Measurements from ENCODE around the gene SMCO1.
"Not testable (repeated sequence)": the region's sequence is repeated elsewhere in the genome, so short reads cannot be mapped to it uniquely, and the experiment has no call there.

SMCO1 gene

GRCh38 chr3:196486263-196486662 is 28.9 kb downstream of the SMCO1 start:
- DNase-seq: peak; percentile 24 to 25

DNA sequence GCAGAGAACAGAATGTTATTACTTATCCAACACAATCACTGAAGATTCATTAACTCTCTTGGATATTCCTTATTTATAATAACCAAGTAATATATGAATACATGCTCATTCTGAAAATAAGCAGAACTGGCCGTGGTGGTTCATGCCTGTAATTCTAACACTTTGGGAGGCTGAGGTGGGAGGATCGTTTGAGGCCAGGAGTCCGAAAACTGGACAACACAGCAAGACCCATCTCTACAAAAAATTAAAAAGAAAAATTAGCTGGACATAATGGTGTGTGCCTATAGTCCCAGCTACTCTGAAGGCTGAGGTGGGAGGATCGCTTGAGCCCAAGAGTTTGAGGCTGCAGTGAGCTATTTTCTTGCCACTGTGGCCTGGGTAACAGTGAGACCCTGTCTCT is 37.5 kb downstream of the SMCO1 start:
- DNase-seq: no peak

DNA sequence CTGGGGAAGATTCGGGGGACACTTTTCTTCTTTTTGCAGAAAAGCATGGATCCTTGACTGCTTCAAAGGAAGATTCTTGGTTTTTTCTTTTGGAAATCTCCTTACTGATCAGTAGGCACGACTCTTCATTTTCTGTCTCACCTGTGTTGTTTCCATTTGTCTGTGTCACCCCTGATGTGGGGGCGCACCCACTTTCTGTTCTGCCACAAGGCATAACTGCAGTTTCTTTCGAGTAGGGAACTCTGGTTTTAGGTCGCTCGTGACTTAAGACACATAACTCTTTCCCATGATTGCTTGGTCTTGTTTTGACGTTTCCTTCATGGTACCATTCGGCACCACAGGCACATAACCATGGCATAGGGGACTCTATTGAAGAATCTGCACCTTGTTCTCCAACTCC is 42.9 kb downstream of the SMCO1 start:
- DNase-seq: no peak

- DNase-seq: no peak
Observed at GRCh38 chr3:196471551-196471950, 43.6 kb downstream of the SMCO1 start.

- not testable (repeated sequence) for DNase-seq
Observed at GRCh38 chr3:196470182-196470581, 45.0 kb downstream of the SMCO1 start.

DNA sequence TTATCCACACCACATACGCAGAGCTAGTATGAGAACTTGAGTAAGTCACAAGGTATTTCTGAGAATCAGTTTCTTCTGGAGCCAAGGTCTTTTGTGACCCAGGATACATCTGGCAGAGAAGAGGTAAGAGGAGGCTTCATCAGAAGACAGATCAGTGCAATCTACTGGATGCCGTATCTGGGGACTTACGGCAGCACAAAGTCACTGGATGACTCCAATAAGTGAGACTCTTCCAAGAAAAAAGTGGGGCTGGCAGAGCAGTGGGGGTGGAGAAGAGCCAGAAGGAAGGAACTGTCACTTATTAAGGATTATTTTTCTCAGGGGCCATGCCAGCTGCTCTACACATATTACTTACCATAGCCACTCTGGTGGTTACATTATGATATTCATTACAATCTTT is 51.3 kb downstream of the SMCO1 start:
- DNase-seq: no peak

DNA sequence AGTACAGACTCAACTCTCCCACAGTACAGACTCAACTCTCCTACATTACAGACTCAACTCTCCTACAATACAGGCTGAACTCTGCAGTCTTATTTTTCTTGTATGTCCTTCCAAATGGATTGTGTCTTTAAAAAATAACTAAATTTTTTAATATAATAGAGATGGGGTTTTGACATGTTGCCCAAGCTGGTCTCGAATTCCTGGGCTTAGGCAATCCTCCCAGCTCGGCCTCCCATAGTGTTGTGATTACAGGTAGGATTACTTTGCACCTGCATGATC is 51.7 kb downstream of the SMCO1 start:
- no peak for DNase-seq

GRCh38 chr3:196462680-196463477 is 52.3 kb downstream of the SMCO1 start:
- DNase-seq: not testable (repeated sequence)

DNA sequence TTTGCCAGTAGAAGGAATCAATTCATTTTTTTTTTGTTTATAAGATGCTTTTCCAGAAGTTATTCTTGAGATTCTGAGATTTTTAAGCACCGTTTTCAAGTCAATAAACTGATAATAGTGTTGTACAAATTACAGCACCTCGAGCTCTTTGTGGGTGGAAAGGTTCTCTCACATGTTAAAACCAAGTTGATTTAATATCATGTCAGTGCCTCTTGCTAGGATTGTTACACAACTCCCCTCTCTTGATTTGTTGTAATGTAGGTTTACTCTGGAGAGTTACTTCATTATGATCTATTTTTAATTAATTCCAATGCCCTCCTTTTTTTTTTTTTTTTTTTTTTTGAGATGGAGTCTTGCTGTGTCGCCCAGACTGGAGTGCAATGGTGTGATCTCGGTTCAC is 57.1 kb downstream of the SMCO1 start:
- DNase-seq: no peak

GRCh38 chr3:196457470-196457869 is 57.7 kb downstream of the SMCO1 start:
- not testable (repeated sequence) for DNase-seq

Measured in stimulated activated CD4-positive, alpha-beta T cell treated with anti-CD3 and anti-CD28 coated beads, Interleukin-4, amount 100 ng/mL, for 4 hours (primary cell).